ENCODE data around the gene MCMBP.

- no peak for TF ChIP-seq RAD21 (IDR thresholded peaks at IDR 0.05; ENCODE audit: low read depth)
- no peak for TF ChIP-seq TEAD4 (IDR thresholded peaks at IDR 0.05)
- TF ChIP-seq EP300 (IDR thresholded peaks at IDR 0.05; ENCODE audit: borderline replicate concordance) = no peak
- no peak for TF ChIP-seq MAX (IDR thresholded peaks at IDR 0.05)
- TF ChIP-seq REST (IDR thresholded peaks at IDR 0.05; ENCODE audit: low read depth) = no peak
- no peak for TF ChIP-seq TAF1 (IDR thresholded peaks at IDR 0.05; ENCODE audit: low read depth)
- TF ChIP-seq NFIC (IDR thresholded peaks at IDR 0.05) = no peak
- no peak for TF ChIP-seq ZBTB7A (IDR thresholded peaks at IDR 0.05; ENCODE audit: low read depth)
- TF ChIP-seq YY1 (IDR thresholded peaks at IDR 0.05; ENCODE audit: low read depth) = no peak
- no peak for TF ChIP-seq TCF12 (IDR thresholded peaks at IDR 0.05; ENCODE audit: low read depth)
- TF ChIP-seq CEBPB (IDR thresholded peaks at IDR 0.05) = no peak
- TF ChIP-seq CREB1 (IDR thresholded peaks at IDR 0.05; ENCODE audit: low read depth) = no peak
- TF ChIP-seq EGR1 (IDR thresholded peaks at IDR 0.05) = no peak
Observed at GRCh38 chr10:119919271-119919670, 46.6 kb upstream of the MCMBP start.
